Measurements from ENCODE around the gene TGFBR2.
"Not testable (repeated sequence)": the region's sequence is repeated elsewhere in the genome, so short reads cannot be mapped to it uniquely, and the experiment has no call there.

The TGFBR2 gene

GRCh38 chr3:30620402-30621360 lies 14.3 kb downstream of the TGFBR2 start:
- no peak for DNase-seq

GRCh38 chr3:30621576-30621975 lies 15.2 kb downstream of the TGFBR2 start:
- no peak for DNase-seq

- DNase-seq = no peak
Observed at GRCh38 chr3:30622047-30622545, 15.7 kb downstream of the TGFBR2 start.

GRCh38 chr3:30622790-30623189 lies 16.4 kb downstream of the TGFBR2 start:
- no peak for DNase-seq

DNA sequence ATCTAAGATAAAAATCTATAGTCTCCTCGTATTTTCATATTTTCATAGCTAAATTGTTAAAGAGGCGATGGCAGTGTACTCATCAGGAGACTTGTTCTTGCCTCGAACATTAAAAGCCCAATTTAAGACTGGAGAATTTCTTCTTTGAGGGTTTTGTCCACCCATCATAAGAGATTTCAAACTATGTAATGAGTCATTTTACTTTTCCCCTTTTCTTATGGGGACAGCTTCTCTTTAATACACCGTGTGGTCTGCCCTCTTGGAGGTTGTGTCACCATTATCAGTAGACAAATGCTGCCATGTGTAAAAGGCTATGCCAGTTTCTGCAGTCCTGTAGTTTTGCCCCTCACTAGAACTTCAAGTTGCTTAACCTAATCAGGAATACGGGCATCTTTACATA lies 16.9 kb downstream of the TGFBR2 start:
- DNase-seq = no peak

DNA sequence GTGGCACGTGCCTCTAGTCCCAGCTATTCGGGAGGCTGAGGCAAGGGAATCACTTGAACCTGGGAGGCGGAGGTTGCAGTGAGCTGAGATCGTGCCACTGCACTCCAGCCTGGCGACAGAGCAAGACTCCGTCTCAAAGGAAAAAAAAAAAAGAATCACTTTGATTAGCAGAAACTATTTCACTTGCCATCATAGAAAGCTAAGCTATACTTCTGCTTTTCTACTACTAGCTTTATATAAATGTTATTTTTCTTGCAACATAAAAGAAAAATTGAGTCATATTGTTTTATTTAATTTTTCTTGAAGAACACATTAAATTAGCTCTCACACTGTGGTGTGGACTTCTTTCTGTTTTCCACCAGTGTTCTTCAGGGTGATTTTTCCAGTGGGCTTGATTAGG lies 18.1 kb downstream of the TGFBR2 start:
- DNase-seq = not testable (repeated sequence)

- DNase-seq = no peak
Observed at GRCh38 chr3:30625541-30626438, 19.4 kb downstream of the TGFBR2 start.

DNA sequence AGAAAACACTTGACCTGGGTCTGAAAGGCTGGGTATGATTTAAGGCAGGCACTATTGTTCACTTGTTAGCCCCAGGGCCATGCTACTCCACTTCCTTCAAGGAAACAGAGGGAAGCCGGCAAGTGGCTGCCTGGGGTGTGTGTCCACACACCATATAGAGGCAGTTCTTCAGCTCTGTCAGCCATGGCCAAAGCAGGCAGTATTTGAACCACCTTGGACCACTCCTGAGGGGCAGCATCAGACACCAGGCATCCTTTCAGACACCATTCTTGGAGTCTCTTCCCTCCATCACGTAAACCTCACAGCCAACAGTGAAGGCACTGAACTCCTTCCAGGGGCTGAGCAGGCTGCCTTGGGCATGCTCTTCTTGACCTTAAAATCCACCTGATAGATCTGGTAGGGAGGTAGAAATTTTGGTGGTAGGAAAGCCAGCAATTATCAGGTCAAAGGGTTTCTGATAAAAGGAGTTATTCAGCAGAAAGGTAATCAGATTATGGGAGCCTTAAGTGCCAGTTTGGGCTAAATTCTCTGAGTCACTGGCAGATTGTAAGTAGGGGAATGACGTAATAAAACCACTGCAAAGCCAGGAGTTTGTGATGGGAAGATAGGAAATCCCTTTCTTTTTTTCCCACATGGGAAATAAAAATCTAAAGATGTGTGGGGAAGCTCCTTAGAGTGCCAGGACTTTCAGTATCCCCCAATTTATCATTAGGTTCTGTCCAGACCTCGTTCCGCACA lies 20.2 kb downstream of the TGFBR2 start:
- peak; percentile 8 for DNase-seq

- peak; percentile 2 for DNase-seq
Observed at GRCh38 chr3:30628205-30628900, 22.0 kb downstream of the TGFBR2 start.

GRCh38 chr3:30628901-30629590 lies 22.6 kb downstream of the TGFBR2 start:
- DNase-seq = no peak

DNA sequence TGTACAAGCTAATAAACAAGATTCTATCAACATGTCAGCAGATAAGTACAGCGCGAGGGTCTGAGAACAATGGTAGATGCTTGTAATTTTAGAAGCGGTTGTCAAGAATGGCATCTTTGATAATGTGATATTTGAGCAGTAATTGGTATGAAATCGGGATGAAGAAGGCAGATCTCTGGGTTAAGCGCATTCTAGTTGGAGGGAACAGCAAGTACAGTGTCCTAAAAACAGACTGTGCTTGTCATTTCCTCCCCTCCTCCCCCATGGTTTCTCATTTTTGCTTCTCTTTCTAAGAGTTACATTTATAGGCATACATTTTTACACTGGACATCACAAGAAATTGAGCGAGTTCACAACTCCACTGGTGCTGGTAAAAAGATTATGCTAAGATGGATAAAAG lies 23.3 kb downstream of the TGFBR2 start:
- no peak for DNase-seq

DNA sequence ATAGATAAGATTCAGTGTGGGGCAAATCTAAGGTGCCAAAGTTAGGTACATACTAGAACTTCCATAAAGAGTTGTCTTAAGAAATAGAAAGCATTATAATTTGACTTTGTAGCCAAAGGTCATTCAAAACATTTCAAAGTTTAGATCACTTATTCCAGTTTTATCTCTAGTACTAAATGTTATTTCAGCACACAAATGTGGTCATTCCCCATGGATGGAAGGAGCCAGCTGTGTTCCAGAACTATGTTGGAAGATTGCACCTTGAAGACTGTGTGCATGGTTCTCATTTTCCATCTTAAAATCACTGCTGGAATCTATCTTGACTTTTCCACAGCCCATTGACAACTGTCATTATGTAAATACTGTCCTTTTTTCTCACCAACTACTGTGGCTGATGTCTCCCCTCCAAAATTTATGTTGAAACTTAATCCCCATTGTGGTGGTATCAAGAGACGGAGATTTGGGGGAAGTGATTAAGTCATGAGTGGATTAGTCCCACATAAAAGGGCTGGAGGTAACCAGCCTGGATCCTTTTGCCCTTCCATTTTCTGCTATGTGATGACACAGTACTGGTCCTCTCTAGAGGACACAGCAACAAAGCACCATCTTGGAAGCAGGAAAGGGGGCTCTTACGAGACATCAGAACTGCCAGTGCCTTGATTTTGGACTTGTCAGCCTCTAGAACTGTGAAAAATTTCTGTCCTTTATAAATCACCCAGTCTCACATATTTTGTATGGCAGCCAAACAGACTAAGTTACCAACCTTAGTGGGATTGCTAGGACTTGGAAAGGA lies 24.0 kb downstream of the TGFBR2 start:
- peak; percentile 34 for DNase-seq

DNA sequence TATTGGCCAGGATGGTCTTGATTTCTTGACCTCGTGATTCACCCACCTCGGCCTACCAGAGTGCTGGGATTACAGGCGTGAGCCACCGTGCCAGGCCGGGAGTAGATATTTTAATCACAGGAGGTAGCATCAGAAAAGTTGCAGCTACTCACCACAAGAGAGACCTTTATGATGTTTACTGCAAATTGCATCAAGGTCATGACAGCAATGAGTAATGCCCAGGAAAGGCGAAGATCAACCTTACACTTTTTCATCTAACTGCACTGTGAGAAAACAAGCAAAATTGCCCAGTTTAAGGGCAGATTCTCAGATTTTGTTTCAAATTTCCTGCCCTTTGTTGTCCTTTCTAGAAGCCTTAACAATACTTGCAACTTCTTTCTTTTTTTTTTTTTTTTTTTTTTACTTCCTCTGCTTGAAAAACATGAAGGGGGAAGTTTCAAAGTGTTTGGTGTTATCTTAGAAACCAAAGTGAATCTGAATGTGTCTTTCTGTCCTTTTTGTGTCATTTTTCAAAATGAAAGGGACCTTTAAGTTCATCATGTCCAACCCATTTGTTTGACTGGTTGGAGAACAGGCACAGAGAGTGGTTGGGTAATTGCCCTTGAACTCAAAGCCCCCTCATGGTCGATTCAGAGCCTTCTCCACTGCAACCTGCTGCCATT lies 25.0 kb downstream of the TGFBR2 start:
- DNase-seq = no peak

DNA sequence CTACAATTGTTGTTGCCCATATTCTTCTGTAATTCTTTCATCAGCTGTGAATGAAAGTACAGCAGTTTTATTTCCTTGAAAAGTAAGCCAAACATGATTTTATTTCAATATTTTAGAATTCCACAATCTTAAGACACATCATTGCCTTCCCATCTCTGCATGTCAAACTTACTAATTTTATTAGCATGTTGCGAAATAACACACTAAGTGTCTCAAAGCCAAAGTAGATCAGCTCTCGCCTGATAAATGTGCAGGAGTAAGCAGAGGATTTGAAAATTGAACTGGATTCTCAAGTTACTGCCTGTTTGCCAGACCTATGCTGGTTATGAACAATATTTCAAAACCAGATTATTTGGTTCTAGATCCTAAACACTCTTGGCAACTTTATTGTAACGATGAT lies 25.7 kb downstream of the TGFBR2 start:
- DNase-seq = no peak

DNA sequence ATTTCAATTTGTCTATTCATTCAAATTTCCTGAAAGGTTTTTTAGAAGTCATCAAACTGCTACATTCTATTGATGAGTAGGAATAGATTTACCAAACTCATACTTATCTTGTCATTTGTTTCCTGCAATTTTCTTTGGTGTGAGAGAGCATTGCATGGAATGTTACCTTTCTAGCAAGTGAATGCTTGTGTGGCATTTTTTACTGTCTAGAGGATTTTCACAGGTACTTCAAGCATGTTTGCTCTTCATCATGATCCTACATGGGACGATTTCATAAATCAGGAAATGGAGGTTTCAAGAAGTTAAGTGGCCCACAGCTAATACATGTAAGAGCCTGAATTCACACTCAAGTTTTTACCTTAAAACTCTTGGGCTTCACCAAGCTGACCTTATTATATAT lies 26.1 kb downstream of the TGFBR2 start:
- no peak for DNase-seq

GRCh38 chr3:30633718-30634117 lies 27.3 kb downstream of the TGFBR2 start:
- DNase-seq = no peak

GRCh38 chr3:30634761-30635735 lies 28.6 kb downstream of the TGFBR2 start:
- no peak for DNase-seq

DNA sequence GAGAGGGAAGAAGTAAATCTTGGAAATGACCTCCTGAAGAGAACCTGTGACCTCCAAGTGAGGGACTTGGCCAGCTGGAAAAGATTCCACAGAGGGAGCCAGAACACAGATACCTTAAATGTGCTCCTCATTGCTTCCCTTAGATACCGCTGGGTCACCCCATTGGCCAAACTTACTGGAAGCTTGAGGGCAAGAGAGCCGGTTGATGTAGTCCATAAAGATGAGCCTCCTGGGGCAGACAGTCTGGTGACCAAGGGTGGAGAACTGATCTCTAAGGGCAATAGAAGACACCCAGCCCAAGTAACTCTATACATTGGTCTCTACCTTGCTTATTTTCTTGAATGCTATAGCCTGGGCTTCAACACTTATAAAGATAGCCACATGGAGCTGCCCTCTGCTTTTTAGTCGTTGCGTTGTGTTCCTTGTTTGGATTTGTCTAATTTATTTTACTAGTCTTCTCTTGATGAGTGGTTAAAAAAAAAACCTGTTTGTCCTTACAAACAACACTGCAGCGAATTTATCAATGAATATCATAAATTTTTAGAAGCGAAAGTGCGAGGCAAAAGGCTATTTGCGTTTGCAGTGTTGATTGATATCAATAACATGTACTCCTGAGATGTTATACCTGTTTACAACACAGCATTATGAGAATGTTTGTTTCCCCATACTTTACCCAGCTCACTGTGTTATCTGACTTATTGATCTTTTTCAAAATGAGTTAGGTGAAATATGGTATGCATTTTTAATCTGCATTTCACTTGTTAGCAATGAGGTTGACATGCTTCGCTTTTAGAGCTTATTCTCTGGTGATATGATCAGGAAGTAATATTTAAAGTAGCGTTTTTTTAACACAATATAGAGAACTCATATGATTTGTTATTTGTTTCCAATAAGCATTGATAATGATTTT lies 31.2 kb downstream of the TGFBR2 start:
- no peak for DNase-seq
